ENCODE data around the gene ZSCAN9.
A peak's percentile ranks its signal among the peaks of the same experiment; 100 is the strongest.

ZSCAN9 gene

GRCh38 chr6:28281288-28282064 is 56.4 kb downstream of the ZSCAN9 start, which contains the start of gene PGBD1:
Gene PGBD1 (plus strand): TSS chr6:28281572. CDS start chr6:28283814, 2,242 bp downstream.
- H3K27ac ChIP-seq = no peak within 1 kb of the TSS

GRCh38 chr6:28282926-28283325 is 57.9 kb downstream of the ZSCAN9 start:
- Histone ChIP-seq H4K20me1 (ENCODE audit: insufficient read depth) (no peaks in the 10 kb centered on the region), H3K79me2 (ENCODE audit: insufficient read depth, low read depth) (no peaks in the 10 kb centered on the region), H3K4me1 (ENCODE audit: low read depth, poor library complexity, severe bottlenecking) (no peaks in the 10 kb centered on the region), H3K27ac (no peak overlapping the region), H2AFZ (ENCODE audit: low read depth) (no peak overlapping the region), H3K9ac (no peak overlapping the region), H3K27me3 (ENCODE audit: insufficient read depth, low read depth) (no peaks in the 10 kb centered on the region), H3K36me3 (ENCODE audit: insufficient read depth) (no peaks in the 10 kb centered on the region), H3K4me3 (IDR thresholded peaks at IDR 0.05; ENCODE audit: insufficient read depth, low read depth, low read length) (no peak overlapping the region), H3K4me2 (no peak overlapping the region)
- TF ChIP-seq CTCF (conservative IDR thresholded peaks at IDR 0.05; ENCODE audit: low read depth, low read length) = no peak

More at GRCh38 chr6:28281288-28282064, 56.4 kb downstream of the ZSCAN9 start, which contains the start of gene PGBD1:
- no peaks in the 10 kb centered on the region for H3K79me2 ChIP-seq (ENCODE audit: insufficient read depth, low read depth)
- peak within 1 kb of the TSS; percentile 10; the same call in 1 of the 2 replicates for H3K4me2 ChIP-seq
- no peak within 1 kb of the TSS for H3K4me3 ChIP-seq (IDR thresholded peaks at IDR 0.05; ENCODE audit: insufficient read depth, low read depth, low read length)
- H3K4me1 ChIP-seq (ENCODE audit: low read depth, poor library complexity, severe bottlenecking) = no peaks in the 10 kb centered on the region
- peak within 1 kb of the TSS; percentile 50; the same call in 1 of the 2 replicates for H2AFZ ChIP-seq (ENCODE audit: low read depth)
- H3K36me3 ChIP-seq (ENCODE audit: insufficient read depth) = no peaks in the 10 kb centered on the region
- no peaks in the 10 kb centered on the region for H3K27me3 ChIP-seq (ENCODE audit: insufficient read depth, low read depth)
- no peak within 1 kb of the TSS; the same call in 1 of the 2 replicates for H3K9ac ChIP-seq
- TF ChIP-seq CTCF (conservative IDR thresholded peaks at IDR 0.05; ENCODE audit: low read depth, low read length) = no peak
- H4K20me1 ChIP-seq (ENCODE audit: insufficient read depth) = no peaks in the 10 kb centered on the region

All from KMS-11 (cell line).